DMS153 (cell line): Measurements from ENCODE around the gene ARHGAP22.

Source experiments
- DNase-seq: peaks from one replicate; lab custom pipeline; 2025; lab: John Stamatoyannopoulos, UW

Gene ARHGAP22

DNA sequence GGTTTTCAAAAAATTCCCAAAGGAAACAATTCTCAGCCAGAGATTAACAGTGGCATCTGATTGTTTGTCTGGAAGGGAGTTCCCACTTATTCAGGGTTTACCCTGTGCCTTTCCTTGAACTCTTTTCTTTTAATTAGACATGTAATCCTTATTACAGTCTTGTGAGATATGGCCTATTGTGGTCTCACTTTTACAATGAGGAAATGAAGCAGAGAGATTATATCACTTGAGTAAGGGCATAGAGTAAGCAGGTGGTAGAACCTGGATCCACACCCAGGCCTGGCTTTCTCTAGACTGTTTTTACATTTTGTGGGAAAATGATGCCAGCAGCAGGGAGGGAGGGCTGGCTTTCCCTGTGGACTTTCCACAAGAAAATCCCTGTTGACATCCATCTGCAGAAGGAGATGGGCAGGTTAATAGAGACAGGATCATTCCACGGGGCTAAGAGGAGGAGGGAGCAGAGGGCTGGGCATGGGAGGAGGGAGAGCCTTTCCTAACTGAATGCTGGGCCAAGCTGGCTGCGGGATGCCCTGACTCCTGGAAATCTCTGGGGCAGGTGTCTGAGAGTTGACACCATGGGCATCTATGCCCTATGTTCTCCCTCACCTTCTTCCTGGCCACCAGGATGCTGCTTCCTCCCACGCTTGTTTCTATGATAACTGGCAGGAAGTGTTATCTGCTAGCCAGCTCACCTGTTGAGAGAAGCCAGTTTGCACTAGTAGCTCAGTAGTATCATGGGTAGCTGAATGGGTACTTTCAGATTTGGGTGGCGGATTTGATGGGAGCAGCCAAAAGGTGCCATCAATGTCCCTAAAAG, 28.7 kb upstream of the ARHGAP22 start:
- no peak for DNase-seq

DNA sequence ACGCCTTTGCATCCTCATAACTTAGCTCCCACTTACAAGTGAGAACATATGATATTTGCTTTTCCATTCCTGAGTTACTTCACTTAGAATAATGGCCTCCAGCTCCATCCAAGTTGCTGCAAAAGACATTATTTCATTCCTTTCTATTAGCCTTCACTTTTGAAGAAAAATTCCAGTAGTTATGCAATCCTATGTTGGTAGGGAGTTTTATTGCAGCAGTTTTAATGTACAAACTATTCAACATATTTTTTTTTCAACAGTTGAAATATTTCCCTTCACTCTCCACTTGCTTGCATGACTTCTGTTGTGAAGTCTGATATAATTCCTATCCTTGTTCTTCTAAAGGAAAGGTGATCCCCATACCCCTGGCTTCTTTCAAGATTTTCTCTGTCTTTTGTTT, 27.3 kb upstream of the ARHGAP22 start:
- no peak for DNase-seq

DNA sequence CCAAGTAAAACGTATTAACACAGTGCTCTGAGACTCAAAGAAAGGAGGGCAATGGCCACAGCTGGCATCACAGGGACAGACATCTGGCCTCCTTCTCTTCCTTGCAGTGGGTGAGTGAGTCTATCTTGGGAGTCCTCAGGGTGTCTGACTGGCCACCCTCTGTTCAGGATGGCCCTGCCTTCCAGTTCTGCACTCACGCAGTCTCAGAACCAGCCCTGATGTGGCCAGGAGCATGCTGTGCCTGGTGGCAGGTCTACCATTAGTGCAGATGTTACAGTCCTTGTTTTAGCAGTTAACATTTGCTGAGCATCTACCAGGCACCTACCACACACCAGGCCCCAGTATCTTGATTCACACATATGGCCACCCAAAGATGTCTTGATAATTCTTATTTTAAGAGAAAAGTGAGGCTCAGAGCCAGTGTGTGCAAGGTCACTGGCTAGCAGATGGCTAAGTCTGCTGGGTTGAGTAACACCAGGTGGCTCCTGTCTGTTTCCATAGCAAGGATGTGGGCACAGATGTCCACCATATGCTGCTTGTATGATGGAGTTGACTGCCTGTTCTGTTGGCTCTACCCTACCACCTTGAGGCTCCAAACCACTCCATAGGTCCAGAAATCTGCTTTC, 23.2 kb upstream of the ARHGAP22 start:
- no peak for DNase-seq

DNA sequence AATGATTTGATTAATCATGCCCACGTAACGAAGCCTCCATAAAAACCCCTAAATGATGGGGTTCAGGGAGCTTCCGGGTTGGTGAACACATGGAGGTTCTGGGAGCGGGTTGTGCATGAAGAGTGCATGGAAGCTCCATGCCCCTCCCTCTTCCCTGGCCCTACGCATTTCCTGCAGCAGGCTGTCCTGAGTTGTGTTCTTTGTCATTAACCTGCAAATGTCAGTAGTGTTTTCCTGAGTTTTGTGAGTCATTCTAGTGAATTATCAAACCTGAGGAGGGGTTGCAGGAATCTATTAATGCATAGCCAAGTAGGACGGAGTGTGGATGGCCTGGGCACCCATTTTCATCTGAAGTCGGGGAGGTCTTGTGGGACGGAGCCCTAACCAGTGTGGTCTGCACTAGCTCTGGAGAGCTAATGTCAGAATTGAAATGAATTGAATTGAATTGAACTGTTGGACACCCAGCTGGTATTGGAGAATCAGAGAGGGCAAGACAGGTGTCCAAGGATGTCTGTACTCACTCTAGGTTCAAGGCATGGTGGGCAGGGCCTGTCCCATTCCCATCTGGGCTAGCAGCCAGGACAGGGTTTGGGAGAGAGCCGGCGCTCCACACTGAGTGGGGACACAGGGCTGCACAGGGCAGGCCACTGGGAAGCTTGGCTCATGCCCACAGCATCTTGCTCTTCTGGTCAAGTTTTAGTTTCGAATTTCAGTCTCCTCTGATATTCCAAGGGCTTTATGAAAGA, 22.3 kb upstream of the ARHGAP22 start:
- no peak for DNase-seq

DNA sequence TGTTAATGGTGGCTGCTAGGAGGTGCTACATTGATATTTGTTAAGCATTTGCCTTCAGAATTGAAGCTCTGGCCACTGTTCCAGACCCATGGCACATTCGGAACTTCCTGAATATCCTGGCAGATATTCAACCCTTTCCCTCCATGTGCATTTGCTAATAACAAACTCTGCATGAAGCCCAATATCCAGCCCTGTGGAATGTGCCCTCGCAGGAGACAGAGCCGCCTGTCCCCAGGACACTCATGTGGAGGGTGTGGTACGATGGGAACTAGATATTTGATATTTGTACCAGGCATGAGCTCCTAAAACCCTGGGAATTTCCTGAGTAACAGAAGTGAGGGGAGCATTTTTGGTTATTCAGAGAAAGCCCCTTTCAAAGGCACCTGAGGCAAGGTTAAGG, 21.6 kb upstream of the ARHGAP22 start:
- DNase-seq: no peak

DNA sequence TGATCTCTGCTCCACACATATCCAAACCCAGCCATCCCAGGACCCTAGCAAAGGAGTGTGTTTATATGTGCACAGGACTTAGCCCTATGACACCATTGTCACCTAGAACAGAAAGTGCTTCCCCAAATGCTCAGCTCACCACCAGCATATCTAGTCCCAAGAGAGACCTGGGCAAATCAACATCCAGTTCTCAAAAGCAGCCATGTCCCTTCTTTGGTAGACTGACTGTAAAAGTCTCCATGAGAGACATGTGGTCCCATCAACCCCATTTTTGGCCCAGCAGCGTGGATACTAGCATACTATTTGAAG, 20.9 kb upstream of the ARHGAP22 start:
- no peak for DNase-seq

DNA sequence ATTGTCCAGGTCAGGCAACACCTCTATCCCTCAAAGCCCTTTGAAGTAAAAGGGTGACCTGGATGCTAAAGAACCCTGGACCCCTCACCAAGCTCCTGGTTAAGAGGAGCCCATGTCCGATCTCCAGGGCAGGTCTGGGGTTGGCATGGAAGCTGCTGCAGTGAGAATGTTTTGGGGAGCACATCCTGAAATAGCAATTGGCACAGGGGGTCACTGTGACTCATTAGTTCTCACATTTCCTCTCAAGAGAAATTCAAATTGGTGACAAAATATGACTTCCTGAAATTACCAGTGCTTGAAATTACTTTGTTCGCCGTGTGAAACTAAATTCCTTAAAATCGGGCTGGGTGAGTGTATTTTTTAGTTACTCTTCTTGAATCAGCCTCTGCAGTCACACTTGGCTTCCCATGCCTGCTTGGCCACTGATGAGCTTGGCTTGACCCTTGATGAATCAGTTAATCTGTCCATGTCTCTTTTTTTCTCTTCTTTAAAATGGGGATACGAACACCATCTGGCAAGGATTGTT, 18.8 kb upstream of the ARHGAP22 start:
- DNase-seq: no peak

DNA sequence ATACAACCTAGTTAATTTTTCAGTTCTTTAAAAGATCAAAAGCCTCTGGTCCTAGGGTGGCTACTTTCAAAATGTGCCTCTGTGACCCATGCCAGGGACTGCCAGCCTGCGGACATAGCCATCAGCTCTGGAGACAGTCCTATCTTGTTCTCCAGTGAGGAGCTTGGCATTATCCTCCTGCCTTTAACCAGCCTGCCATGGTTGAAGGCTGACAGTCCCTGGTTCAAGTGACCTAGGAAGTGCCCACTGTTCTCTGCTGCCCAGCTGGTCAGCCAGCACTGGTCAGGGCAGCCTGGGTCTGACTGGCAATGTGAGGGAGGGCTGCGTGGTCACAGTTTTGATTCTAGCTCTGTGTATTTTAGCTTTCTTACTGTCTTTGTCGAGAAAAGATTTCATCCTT, 18.1 kb upstream of the ARHGAP22 start:
- no peak for DNase-seq

DNA sequence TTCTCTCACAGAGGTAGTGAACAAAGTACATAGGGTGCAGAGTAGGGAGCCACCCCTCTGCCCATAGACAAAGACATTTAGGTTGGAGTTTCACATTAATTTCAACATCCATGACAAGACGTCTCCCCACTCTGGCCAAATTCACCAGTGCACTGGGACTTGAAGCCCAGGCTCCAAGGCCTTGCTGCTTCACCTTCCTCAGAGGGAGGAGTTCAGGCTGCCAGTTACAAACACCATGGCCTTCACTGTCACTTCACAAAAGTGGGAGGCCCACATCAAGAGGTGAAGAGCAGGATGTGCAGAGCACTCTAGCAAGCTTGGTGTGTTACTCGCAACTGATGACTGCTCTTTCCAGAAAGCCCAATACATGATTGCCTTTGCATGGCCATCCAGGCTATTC, 15.8 kb upstream of the ARHGAP22 start:
- no peak for DNase-seq

DNA sequence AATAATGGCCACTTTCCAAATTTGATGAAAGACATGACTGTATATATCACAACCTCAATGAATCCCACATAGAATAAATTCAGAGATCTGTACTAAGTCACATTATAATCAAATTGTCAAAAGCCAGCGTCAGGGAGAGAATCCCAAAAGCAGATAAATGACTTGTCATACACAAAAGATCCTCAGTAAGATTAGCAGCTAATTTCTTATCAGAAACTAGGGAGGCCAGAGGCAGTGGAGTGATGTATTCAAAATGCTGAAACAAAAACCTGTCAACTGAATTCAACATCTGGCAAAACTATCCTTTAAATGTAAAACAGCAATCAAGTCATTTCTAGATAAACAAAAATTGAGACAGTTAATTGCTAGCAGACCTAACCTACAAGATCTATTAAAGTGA, 11.6 kb upstream of the ARHGAP22 start:
- no peak for DNase-seq

DNA sequence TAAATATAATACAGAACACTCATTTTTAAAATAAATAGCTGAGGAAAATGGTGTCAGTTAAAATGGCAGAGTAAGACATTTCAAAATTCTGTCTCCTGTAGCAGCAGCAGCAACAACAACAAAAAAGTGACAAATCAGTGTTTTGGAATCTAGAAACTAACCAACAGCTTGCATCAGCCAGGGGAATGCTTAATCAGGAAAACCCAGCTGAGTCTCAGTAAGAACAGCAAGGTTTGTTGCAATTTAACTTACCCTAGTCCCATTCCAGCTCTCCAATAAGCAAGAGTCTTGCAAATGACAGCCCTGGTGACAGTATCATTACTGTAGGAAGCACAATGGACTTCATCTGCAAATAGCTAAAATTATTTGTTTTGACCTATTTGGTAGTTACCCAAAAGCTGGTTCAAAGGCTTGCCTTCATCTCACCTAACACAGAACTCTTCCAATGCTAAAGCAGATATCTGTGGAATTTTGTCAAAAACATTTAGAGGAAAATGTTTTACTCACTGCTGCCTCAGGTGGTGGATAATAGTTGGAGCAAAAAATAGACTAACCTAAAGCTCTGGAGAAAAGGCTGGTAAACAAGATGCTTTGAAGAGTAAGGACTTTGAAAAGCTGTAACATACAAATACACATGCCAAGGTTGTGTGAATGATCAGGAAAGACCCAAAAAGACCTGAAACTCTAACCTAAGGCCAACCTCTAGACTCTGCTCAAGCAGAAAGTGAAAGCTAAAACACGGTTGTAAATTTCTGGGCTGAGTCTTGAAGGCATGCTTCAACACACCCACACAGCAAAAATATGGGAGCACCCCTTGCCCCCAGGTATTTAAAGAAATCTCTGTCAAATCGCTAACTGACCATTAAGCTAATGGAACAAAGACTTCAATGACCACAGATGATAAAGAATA, 9.9 kb upstream of the ARHGAP22 start:
- DNase-seq: no peak

DNA sequence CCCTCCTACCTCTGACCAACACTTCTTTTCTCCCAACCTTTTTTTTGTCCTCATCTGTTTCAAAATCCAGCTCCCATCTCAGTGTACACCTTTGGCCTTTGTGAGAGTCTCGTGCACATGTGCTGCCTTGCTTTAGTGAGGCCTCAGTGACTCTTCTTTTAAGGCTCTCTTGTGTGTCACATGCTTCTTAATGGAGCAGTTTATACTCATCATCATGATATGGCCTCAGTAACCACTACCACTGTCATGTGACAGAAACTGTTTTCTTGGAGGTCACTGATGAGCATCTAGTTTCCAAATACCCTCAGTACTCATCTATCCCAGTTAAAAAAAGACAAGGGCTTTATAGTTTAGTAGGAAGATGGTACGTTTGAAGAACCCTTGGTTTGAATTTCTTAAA, 8.1 kb upstream of the ARHGAP22 start:
- no peak for DNase-seq

DNA sequence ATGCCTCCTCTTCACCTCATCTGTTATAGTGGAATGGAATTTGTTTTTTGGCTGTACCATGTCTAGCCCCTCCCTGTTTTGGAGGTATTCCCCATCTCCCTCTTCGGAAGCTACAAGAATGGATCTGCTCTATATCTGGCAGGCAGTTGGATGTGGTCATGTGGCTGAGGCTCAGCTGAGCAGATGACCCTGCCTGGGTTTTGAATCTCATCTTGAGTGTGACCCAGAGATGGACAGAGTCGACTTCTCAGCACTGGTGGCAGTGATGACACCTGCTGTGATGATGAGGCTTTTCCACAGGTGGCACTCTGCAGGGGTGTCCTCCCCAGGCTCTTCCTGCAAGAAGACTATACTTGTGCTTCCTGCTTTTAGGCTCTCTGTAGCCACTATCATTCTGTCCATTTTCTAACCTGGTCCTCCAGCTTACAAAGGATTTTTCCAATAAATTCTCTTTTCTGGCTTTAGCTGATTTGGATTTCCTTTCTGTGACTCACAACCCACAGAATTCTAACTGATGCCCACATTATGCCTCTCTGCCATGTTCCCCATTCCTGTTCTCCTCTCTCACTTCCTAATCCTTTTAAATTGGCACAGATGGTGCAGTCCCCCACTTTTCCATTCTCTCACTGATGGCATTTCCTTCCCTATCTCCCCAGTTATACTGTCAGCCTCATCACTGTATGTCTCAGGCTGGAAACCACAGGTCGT, 7.5 kb upstream of the ARHGAP22 start:
- no peak for DNase-seq

DNA sequence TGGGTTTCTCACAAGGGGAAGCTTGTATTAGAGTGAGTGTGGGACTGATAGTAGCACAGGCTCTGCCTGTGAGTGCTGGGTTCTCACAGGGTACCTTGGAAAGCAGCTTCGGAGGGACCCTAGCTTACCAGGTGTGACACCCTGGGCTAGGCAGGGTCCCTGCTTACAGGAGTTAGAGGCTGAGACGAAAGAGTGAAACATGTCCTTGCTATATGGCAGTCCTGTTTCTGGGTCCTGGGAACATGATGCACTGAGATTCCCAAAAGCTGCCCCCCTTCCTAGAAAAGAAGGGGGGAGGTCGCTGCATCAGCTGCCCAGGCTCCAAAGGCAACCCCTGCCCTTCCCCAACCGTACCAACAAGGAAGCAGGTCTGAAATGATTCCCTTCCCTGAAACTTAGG, 6.3 kb upstream of the ARHGAP22 start:
- no peak for DNase-seq

DNA sequence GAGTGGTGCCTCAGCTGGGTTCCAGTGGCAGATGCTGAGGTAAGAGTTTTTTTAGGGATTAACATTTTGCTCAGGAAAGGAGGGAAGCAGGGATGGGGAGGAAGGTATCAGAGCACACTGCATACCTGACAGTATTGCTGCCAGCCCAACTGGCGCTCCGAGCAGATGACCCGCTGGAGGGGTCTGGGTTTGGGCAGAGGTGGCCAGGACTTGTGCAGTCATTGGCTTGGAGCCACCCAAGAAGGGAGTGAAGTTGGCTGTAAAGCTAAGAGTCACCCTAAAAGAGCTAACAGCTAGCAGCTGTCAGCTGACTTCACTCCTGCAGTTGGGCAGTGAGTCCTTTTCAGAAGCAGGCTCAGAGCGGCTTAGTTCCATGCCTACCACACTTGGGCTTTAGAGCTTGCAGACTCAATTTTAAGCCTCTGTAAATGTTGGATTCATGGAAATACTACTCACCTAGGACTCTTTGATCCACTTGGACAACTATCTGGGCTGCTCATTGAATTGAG, 5.8 kb upstream of the ARHGAP22 start:
- DNase-seq: no peak

DNA sequence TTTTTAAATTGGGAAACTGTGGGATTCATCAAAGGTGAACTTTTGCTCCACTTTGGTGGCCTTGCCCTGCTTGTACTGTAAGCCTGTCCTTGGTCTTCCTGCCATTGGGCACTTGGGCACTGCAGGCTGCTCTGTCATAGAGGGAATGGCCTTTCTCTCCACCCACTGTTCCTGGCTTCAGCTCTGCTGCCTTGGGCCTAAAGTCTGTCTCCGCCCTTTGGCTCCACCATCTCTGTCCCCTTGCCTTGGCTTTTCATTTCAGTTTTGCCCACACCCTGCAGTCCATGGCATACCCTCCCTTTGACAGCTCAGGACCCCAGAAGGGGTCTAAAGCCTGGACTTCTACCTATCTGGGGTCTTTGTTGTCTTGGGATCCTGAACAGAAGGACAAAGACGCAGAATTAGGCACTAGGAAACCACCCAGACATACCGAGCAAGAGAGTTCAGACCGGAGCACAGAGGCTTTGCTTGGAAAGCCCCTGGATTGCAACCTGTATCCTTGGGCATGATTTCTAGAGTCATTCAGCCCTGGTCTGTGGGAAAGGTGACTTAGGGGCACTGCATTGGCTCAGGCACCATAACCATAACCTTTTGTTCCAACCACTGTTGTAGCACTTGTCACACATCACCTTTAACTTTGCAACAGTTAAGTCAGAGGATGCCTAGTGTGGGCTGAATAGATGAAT, 5.2 kb upstream of the ARHGAP22 start:
- DNase-seq: no peak

DNA sequence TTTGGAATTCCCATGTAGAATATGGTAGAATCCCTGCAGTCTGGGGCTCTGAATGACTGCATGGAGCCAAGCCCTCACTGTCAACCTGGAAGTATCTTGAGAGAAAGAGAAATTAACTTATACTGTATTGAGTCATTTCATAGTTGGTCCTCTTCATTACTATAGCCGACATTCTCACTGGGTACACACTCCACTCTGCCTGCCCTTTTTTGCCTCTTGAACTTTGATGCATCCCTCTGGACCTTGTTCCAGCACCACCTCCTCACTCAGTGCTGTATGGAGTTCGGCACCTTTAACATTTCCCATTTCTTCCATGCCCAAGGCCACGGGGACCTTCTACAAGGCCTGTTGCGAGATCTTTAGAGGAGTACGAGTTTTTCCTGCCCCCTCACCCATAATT, 4.6 kb upstream of the ARHGAP22 start:
- no peak for DNase-seq

DNA sequence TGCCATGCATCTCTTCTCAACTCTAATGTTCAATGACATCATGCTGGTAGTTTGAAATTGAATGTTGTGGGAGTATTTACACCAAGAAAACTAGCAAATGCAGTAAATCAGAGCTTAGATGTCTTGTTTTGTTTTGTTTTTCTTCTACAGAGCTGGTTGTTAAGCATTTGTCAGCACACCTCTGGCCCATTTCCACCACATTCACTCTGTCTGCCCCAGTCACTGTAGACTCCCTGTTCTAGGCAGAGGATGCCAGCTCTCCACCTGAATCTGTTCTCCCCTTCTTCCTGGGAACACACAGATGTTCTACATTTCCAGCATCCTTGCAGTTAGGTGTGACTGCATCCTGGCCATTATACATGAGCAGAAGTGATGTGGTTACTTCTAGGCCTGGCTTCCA, 4.1 kb upstream of the ARHGAP22 start:
- DNase-seq: no peak

DNA sequence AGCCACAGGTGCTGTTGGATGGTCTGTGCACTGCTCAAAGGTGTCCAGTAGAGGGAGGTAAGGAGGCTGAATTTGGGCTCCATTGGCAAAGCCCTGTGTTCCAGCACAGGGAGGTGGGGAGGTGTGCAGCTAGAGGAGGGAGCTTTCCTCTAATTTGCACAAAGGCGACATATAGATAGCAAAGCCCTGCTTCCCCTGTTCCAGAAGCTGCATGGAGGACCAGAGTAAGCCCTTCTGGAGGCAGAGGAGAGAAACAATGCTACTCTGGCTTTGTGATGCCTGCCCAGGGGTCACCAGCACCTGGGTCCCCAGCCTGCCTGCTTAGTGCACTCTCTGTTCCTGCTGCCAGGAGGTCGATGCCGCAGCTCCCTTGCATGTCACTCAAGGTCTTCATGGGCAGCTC, 3.4 kb upstream of the ARHGAP22 start:
- peak; percentile 49 for DNase-seq
